WTC11 (cell line): Measurements from ENCODE around the gene KLF7. TPM values are rescaled to one million over a fixed set of nuclear protein-coding genes. Genes with fewer than 3 reads are reported as not detected.

Experiments
- ATAC-seq: fragments of 200-7000 bp; cut with Tn5 transposase; 2 replicates; pipeline ENCODE4 v1.10.0; 2021; ENCODE audit warnings: mild to moderate bottlenecking, moderate library complexity
- CTCF ChIA-PET: fragments of 300-600 bp; sonication (Branson Sonifier 250); formaldehyde crosslinking; loops from one replicate; lab custom pipeline; 2021; ENCODE audit warnings: antibody characterized with exemption; lab: Charles Lee
- POLR2A ChIA-PET: fragments of 350-600 bp; sonication (Branson Sonifier 250); formaldehyde crosslinking; loops from one replicate; lab custom pipeline; 2021; ENCODE audit warnings: antibody characterized with exemption; lab: Charles Lee
- DNase-seq: peaks from one replicate; pipeline ENCODE4 v3.0.0; 2021; ENCODE audit warnings: low spot score
- H3K27ac Mint-ChIP-seq: 2 replicates; pipeline ENCODE4 v1.8.0; 2021; ENCODE audit warnings: mixed read lengths
- H3K27me3 Mint-ChIP-seq: 2 replicates; pipeline ENCODE4 v1.8.0; 2021; ENCODE audit warnings: low read depth, mild to moderate bottlenecking, moderate library complexity, mixed read lengths
- H3K36me3 Mint-ChIP-seq: 2 replicates; pipeline ENCODE4 v1.8.0; 2021; ENCODE audit warnings: mixed read lengths
- H3K4me1 Mint-ChIP-seq: 2 replicates; pipeline ENCODE4 v1.8.0; 2022; ENCODE audit warnings: mixed read lengths
- H3K4me3 Mint-ChIP-seq: 2 replicates; pipeline ENCODE4 v1.8.0; 2021; ENCODE audit warnings: mild to moderate bottlenecking, moderate library complexity, mixed read lengths
- H3K9me3 Mint-ChIP-seq: 2 replicates; pipeline ENCODE4 v1.8.0; 2021; ENCODE audit warnings: mixed read lengths
- ATF3 ChIP-seq: sonication (generic); formaldehyde crosslinking; conservative IDR thresholded peaks from 2 replicates; pipeline ENCODE4 v1.8.1; 2022; ENCODE audit warnings: mild to moderate bottlenecking, missing genetic modification reagents
- ATF6 ChIP-seq: sonication (generic); formaldehyde crosslinking; IDR thresholded peaks from 2 replicates; pipeline ENCODE4 v1.8.1; 2023; ENCODE audit warnings: mild to moderate bottlenecking, missing genetic modification reagents
- CDX4 ChIP-seq: fragments of 250-450 bp; sonication (Bioruptor Pico); IDR thresholded peaks from 2 replicates; pipeline ENCODE4 v1.9.0; 2021; ENCODE audit warnings: moderate library complexity, mild to moderate bottlenecking, inconsistent platforms, borderline replicate concordance
- E2F1 ChIP-seq: sonication (generic); formaldehyde crosslinking; IDR thresholded peaks from 2 replicates; pipeline ENCODE4 v1.8.0; 2022; ENCODE audit warnings: mild to moderate bottlenecking, missing genetic modification reagents
- E2F4 ChIP-seq: sonication (generic); formaldehyde crosslinking; IDR thresholded peaks from 2 replicates; pipeline ENCODE4 v1.8.1; 2022; ENCODE audit warnings: low read depth, mild to moderate bottlenecking, moderate library complexity, missing genetic modification reagents, borderline replicate concordance
- FOXJ3 ChIP-seq: sonication (generic); formaldehyde crosslinking; IDR thresholded peaks from 2 replicates; pipeline ENCODE4 v1.9.0; 2021; ENCODE audit warnings: missing genetic modification reagents, mild to moderate bottlenecking, borderline replicate concordance
- FOXP1 ChIP-seq: sonication (generic); formaldehyde crosslinking; IDR thresholded peaks from 2 replicates; pipeline ENCODE4 v1.8.0; 2022; ENCODE audit warnings: missing genetic modification reagents, mild to moderate bottlenecking, moderate library complexity, borderline replicate concordance
- KAT7 ChIP-seq: sonication (generic); formaldehyde crosslinking; IDR thresholded peaks from 2 replicates; pipeline ENCODE4 v1.8.1; 2023; ENCODE audit warnings: missing genetic modification reagents, mild to moderate bottlenecking, borderline replicate concordance
- NR1H2 ChIP-seq: sonication (generic); formaldehyde crosslinking; IDR thresholded peaks from 2 replicates; pipeline ENCODE4 v1.9.0; 2021; ENCODE audit warnings: mild to moderate bottlenecking, moderate library complexity, missing genetic modification reagents
- NR2C2 ChIP-seq: sonication (generic); formaldehyde crosslinking; IDR thresholded peaks from 2 replicates; pipeline ENCODE4 v1.8.0; 2022; ENCODE audit warnings: mild to moderate bottlenecking, missing genetic modification reagents
- RELA ChIP-seq: sonication (generic); formaldehyde crosslinking; IDR thresholded peaks from 2 replicates; pipeline ENCODE4 v1.8.1; 2022; ENCODE audit warnings: missing genetic modification reagents, mild to moderate bottlenecking, borderline replicate concordance
- RORB ChIP-seq: fragments of 250-450 bp; sonication (Bioruptor Pico); IDR thresholded peaks from 2 replicates; pipeline ENCODE4 v1.9.0; 2021; ENCODE audit warnings: mild to moderate bottlenecking
- SP1 ChIP-seq: sonication (generic); formaldehyde crosslinking; conservative IDR thresholded peaks from 2 replicates; pipeline ENCODE4 v1.8.1; 2022; ENCODE audit warnings: missing genetic modification reagents
- ZBTB21 ChIP-seq: sonication (generic); formaldehyde crosslinking; IDR thresholded peaks from 2 replicates; pipeline ENCODE4 v1.8.1; 2023; ENCODE audit warnings: mild to moderate bottlenecking, missing genetic modification reagents, borderline replicate concordance
- ZNF263 ChIP-seq: sonication (generic); formaldehyde crosslinking; IDR thresholded peaks from 2 replicates; pipeline ENCODE4 v1.8.1; 2022; ENCODE audit warnings: low read depth, mild to moderate bottlenecking, moderate library complexity, missing genetic modification reagents
- ZNF281 ChIP-seq: sonication (generic); formaldehyde crosslinking; IDR thresholded peaks from 2 replicates; pipeline ENCODE4 v1.8.0; 2023; ENCODE audit warnings: mild to moderate bottlenecking, missing genetic modification reagents
- ZNF416 ChIP-seq: fragments of 250-450 bp; sonication (Bioruptor Pico); IDR thresholded peaks from 2 replicates; pipeline ENCODE4 v1.9.0; 2021; ENCODE audit warnings: mild to moderate bottlenecking, inconsistent platforms
- total RNA-seq: library from RNA; stranded (reverse); gene quantifications from 3 replicates; pipeline ENCODE4 v1.2.3, GENCODE V29; 2021

Gene KLF7
- total RNA-seq, 1 experiment from 2014 or later: 25.4 TPM

- TF ChIP-seq ATF6: no peak
- TF ChIP-seq KAT7 (CRISPR knock-in tag): no peak
- TF ChIP-seq ATF3: no peak
- TF ChIP-seq NR2C2 (CRISPR knock-in tag): no peak
- TF ChIP-seq FOXP1 (CRISPR knock-in tag): no peak
- TF ChIP-seq, all 79 proteins: peak for 0
Measured at GRCh38 chr2:207182911-207183310, 17.2 kb upstream of the KLF7 start (continued).

GRCh38 chr2:207181526-207182274, 16.0 kb upstream of the KLF7 start:
- ATAC-seq: no peak
- CTCF ChIA-PET: no interaction called here
- no peak for DNase-seq

More at GRCh38 chr2:207181526-207182274, 16.0 kb upstream of the KLF7 start:
- Mint-ChIP-seq H3K27me3 (no peaks in the 10 kb centered on the region), H3K4me1 (no peaks in the 10 kb centered on the region; the same call in 1 of the 2 replicates), H3K4me3 (no peak overlapping the region), H3K9me3 (peaks cover 8% of the 10 kb centered on the region), H3K36me3 (no peaks in the 10 kb centered on the region), H3K27ac (no peak overlapping the region)
- TF ChIP-seq E2F4 (CRISPR knock-in tag) (no peak), ZNF263 (no peak), E2F1 (CRISPR knock-in tag) (no peak), ZNF416 (CRISPR knock-in tag) (no peak), RORB (CRISPR knock-in tag) (no peak), ZBTB21 (CRISPR knock-in tag) (no peak), SP1 (CRISPR knock-in tag) (no peak), CDX4 (CRISPR knock-in tag) (no peak), FOXJ3 (CRISPR knock-in tag) (no peak), ZNF281 (no peak), NR1H2 (CRISPR knock-in tag) (no peak), RELA (no peak)
- POLR2A ChIA-PET: no interaction called here
